ENCODE results near the gene RDH8.

The RDH8 gene

GRCh38 chr19:10036601-10037071 is 23.4 kb downstream of the RDH8 start:
- no peak for DNase-seq (ENCODE audit: low read depth in 2 of 2)

DNA sequence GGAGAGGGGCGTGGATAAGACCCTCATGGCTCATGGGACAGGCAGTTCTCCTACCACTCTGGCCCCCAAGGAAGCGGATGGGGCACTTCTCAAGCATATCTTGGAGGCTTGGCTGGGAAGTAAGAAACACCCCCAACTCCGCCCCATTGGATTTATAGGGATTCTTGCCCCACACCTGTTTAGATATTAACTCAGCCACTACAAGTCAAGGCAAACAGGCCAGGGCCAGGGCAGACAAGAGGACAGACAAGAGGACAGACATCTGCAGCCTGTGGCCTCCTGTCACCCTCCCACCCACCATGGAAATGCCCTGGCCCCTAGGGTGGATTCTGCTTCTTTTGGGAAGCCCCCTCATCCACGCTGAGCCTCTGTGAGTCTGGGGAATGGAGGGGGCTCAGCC is 24.1 kb downstream of the RDH8 start:
- DNase-seq (ENCODE audit: low read depth in 2 of 2) = no peak

GRCh38 chr19:10037809-10038208 is 24.5 kb downstream of the RDH8 start:
- DNase-seq (ENCODE audit: low read depth in 2 of 2) = no peak

DNA sequence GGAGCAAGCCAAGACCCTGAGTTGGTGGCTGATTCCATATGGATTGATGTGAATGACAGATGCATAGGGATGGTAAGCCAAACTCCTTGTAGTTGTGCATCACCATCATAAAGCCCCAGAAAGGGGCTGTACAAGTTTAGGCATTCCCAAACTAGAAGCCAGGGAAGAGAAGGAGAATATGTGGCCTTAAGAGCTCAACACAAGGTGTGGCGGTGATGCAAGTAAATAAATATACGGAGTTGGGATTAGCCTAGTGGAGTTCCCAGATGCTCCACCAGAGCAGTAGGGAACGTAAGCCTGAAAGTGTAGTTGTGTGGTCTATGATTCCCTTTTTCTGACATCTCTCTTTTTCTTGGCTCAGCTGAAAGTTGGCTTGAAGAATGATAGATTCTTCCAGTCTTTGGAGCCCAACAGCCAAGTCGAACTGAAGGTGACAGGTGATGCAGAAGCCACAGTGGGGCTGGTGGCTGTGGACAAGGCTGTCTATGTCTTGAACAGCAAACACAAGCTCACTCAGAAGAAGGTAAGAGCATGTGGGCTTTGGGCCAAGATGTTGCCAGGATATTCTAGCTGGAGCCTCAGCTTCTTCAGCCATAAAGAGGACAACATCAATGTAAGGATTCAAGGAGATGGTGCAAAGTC is 30.1 kb downstream of the RDH8 start:
- no peak for DNase-seq (ENCODE audit: low read depth in 2 of 2)

- no peak for DNase-seq (ENCODE audit: low read depth in 2 of 2)
Measured at GRCh38 chr19:10044390-10044789, 31.1 kb downstream of the RDH8 start.

GRCh38 chr19:10045371-10045770 is 32.1 kb downstream of the RDH8 start:
- DNase-seq (ENCODE audit: low read depth in 2 of 2) = no peak

DNA sequence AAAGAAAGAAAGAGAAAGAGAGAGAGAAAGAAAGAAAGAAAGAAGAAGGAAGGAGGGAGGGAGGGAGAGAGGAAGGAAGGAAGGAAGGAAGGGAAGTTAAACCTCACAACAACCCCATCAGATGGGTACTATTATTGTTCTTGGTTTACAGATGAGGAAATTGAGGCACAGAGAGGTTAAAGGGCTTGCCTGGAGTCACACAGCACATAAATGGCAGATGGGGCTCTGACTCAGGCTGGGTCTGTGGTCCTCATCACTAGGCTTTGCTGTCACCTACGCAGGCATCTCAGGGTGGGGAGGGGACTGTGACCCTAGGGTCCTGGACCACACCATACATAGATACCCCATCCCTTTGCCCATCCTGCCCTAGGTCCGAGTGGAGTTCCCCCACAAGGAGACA is 36.3 kb downstream of the RDH8 start:
- no peak for DNase-seq (ENCODE audit: low read depth in 2 of 2)

- DNase-seq (ENCODE audit: low read depth in 2 of 2) = no peak
Measured at GRCh38 chr19:10052602-10053360, 39.5 kb downstream of the RDH8 start.

- DNase-seq (ENCODE audit: low read depth in 2 of 2) = no peak
Measured at GRCh38 chr19:10061717-10062310, 48.5 kb downstream of the RDH8 start.

DNA sequence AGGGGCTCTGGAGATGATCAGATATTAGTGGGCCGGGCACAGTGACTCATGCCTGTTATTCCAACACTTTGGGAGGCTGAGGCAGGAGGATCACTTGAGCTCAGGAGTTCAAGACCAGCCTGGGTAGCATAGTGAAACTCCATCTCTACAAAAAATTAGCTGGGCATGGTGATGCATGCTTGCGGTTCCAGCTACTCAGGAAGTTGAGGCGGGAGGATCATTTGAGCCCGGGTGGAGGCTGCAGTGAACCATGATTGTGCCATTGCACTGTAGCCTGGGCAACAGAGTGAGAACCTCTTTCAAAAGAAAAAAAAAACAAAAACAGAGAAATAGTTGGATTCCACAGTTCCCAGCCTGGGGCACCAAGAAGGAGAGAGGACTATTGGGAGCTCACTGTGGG is 54.9 kb downstream of the RDH8 start:
- DNase-seq (ENCODE audit: low read depth in 2 of 2) = no peak

- DNase-seq (ENCODE audit: low read depth in 2 of 2) = no peak
Measured at GRCh38 chr19:10069046-10069445, 55.8 kb downstream of the RDH8 start.

- no peak for DNase-seq (ENCODE audit: low read depth in 2 of 2)
Measured at GRCh38 chr19:10070730-10071446, 57.6 kb downstream of the RDH8 start.
